Neural cell (in vitro differentiated cells): ENCODE results near the gene NCKAP5. TPM values are rescaled to one million over a fixed set of nuclear protein-coding genes. Genes with fewer than 3 reads are reported as not detected.

Source experiments
- H2AFZ ChIP-seq: fragments of 200-600, 300-800 bp; sonication (generic), shearing (Covaris generic); 2 replicates; pipeline ENCODE4 v1.6.0; 2014; ENCODE audit warnings: low read depth, mild to moderate bottlenecking, antibody characterized with exemption, low read length, moderate library complexity
- H3F3A ChIP-seq: fragments of 200-600 bp; shearing (Covaris generic); 2 replicates; pipeline ENCODE4 v1.6.1; 2016; ENCODE audit warnings: mild to moderate bottlenecking, moderate library complexity, mixed read lengths, antibody characterized with exemption, low read length; ENCODE audit not compliant: insufficient read depth, poor library complexity, severe bottlenecking
- H3K27ac ChIP-seq: fragments of 200-600, 300-800 bp; sonication (generic), shearing (Covaris generic); 2 replicates; pipeline ENCODE4 v1.5.1; 2014; ENCODE audit warnings: mild to moderate bottlenecking, low read length, moderate library complexity
- H3K27me3 ChIP-seq: fragments of 300-800, 200-600 bp; sonication (generic), shearing (Covaris generic); 2 replicates; pipeline ENCODE4 v1.6.0; 2014; ENCODE audit warnings: mild to moderate bottlenecking, low read depth, low read length, moderate library complexity; ENCODE audit not compliant: insufficient read depth
- H3K36me3 ChIP-seq: fragments of 300-800, 200-600 bp; sonication (generic), shearing (Covaris generic); 2 replicates; pipeline ENCODE4 v1.5.1; 2014; ENCODE audit warnings: mild to moderate bottlenecking, antibody characterized with exemption, low read length, moderate library complexity; ENCODE audit not compliant: insufficient read depth
- H3K4me2 ChIP-seq: fragments of 300-800, 200-600 bp; sonication (generic), shearing (Covaris generic); 2 replicates; pipeline ENCODE4 v1.6.0; 2014; ENCODE audit warnings: mild to moderate bottlenecking, low read length
- H3K4me3 ChIP-seq: fragments of 300-800, 200-600 bp; sonication (generic), shearing (Covaris generic); 2 replicates; pipeline ENCODE4 v1.5.1; 2014; ENCODE audit warnings: mild to moderate bottlenecking, low read length, moderate library complexity
- H3K79me2 ChIP-seq: fragments of 200-600 bp; shearing (Covaris generic); replicated peaks from 2 replicates; pipeline ENCODE4 v1.6.0; 2014; ENCODE audit warnings: mild to moderate bottlenecking, low read length, moderate library complexity; ENCODE audit not compliant: insufficient read depth
- H3K9ac ChIP-seq: fragments of 300-800, 200-600 bp; sonication (generic), shearing (Covaris generic); 2 replicates; pipeline ENCODE4 v1.6.1; 2016; ENCODE audit warnings: mild to moderate bottlenecking, low read length, mixed read lengths
- H3K9me2 ChIP-seq: fragments of 200-600 bp; shearing (Covaris generic); 2 replicates; pipeline ENCODE4 v1.6.1; 2016; ENCODE audit warnings: mild to moderate bottlenecking, low read length, mixed read lengths; ENCODE audit not compliant: insufficient read depth
- H3K9me3 ChIP-seq: fragments of 200-600, 300-800 bp; sonication (generic), shearing (Covaris generic); 2 replicates; pipeline ENCODE4 v1.6.1; 2016; ENCODE audit warnings: mild to moderate bottlenecking, mixed run types, low read length, moderate library complexity, mixed read lengths
- H4K20me1 ChIP-seq: fragments of 200-600 bp; shearing (Covaris generic); 2 replicates; pipeline ENCODE4 v1.6.1; 2016; ENCODE audit warnings: mild to moderate bottlenecking, mixed run types; ENCODE audit not compliant: insufficient read depth
- EP300 ChIP-seq: fragments of 450-650 bp; conservative IDR thresholded peaks from 2 replicates; pipeline ENCODE4 v1.6.1; 2014; ENCODE audit warnings: antibody characterized with exemption, mild to moderate bottlenecking, moderate library complexity; ENCODE audit not compliant: poor library complexity, severe bottlenecking
- EZH2 ChIP-seq: fragments of 200-600, 300-800 bp; shearing (Covaris generic), sonication (generic); IDR thresholded peaks from 2 replicates; pipeline ENCODE4 v1.6.1; 2014; ENCODE audit warnings: antibody characterized with exemption, low read length, borderline replicate concordance, mild to moderate bottlenecking; ENCODE audit not compliant: insufficient read depth, poor library complexity, severe bottlenecking
- MXI1 ChIP-seq: fragments of 450-650 bp; conservative IDR thresholded peaks from 2 replicates; pipeline ENCODE4 v1.6.1; 2014; ENCODE audit warnings: antibody characterized with exemption, mild to moderate bottlenecking; ENCODE audit not compliant: poor library complexity, severe bottlenecking
- POLR2AphosphoS5 ChIP-seq: IDR thresholded peaks from 2 replicates; pipeline ENCODE4 v1.6.1; 2012
- RAD21 ChIP-seq: fragments of 450-650 bp; conservative IDR thresholded peaks from 2 replicates; pipeline ENCODE4 v1.6.1; 2014; ENCODE audit warnings: antibody characterized with exemption, mild to moderate bottlenecking, moderate library complexity
- SMC3 ChIP-seq: fragments of 450-650 bp; conservative IDR thresholded peaks from 2 replicates; pipeline ENCODE4 v1.6.1; 2014; ENCODE audit warnings: antibody characterized with exemption, mild to moderate bottlenecking, moderate library complexity; ENCODE audit not compliant: poor library complexity
- TAF1 ChIP-seq: IDR thresholded peaks from 2 replicates; pipeline ENCODE4 v1.6.1; 2012; ENCODE audit warnings: low read depth
- polyA plus RNA-seq: library from polyadenylated mRNA; depleted of rRNA; stranded (reverse); fragments of >200 nt; gene quantifications from 2 replicates; pipeline ENCODE4 v1.2.3, GENCODE V29; 2014
- TF ChIP-seq, protein P1 (sequence below): IDR thresholded peaks from 2 replicates; pipeline ENCODE4 v1.6.1; 2012; ENCODE audit warnings: borderline replicate concordance
- TF ChIP-seq, protein P2 (sequence below): fragments of 450-650 bp; IDR thresholded peaks from 2 replicates; pipeline ENCODE4 v1.5.1; 2014; ENCODE audit warnings: antibody characterized with exemption, mild to moderate bottlenecking, moderate library complexity; ENCODE audit not compliant: poor library complexity, severe bottlenecking

Gene NCKAP5
- polyA plus RNA-seq, 1 donor from 2014 or later = 2.4 TPM

DNA sequence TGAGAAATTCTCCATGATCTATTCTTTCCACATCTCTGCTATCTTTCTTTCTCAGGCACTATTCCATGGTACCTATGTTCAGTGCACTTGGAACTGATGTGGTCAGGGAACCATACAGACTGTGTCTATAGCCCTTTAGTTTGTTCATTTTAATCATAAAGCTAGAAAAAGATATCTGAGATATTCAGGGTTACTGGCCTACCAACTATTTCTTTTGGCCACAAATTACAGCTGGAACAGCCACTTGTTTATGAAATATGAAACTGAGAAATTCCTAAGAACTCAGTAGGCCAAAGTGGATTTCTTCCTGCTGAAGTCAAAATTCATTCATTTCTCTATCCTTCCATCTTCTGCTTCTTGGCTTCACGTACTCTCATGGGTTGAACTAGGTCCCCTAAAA, 875.4 kb downstream of the NCKAP5 start:
- Histone ChIP-seq H3K9me2 (no peaks in the 10 kb centered on the region), H2AFZ (no peak overlapping the region), H3K9me3 (no peaks in the 10 kb centered on the region), H3K27me3 (no peaks in the 10 kb centered on the region), H4K20me1 (no peaks in the 10 kb centered on the region), H3K9ac (no peak overlapping the region), H3F3A (no peaks in the 10 kb centered on the region), H3K27ac (no peak overlapping the region), H3K4me2 (no peak overlapping the region), H3K36me3 (no peaks in the 10 kb centered on the region), H3K4me3 (no peak overlapping the region), H3K79me2 (no peaks in the 10 kb centered on the region)
- TF ChIP-seq EZH2 (no peak), MXI1 (no peak), TAF1 (no peak), SMC3 (no peak)

DNA sequence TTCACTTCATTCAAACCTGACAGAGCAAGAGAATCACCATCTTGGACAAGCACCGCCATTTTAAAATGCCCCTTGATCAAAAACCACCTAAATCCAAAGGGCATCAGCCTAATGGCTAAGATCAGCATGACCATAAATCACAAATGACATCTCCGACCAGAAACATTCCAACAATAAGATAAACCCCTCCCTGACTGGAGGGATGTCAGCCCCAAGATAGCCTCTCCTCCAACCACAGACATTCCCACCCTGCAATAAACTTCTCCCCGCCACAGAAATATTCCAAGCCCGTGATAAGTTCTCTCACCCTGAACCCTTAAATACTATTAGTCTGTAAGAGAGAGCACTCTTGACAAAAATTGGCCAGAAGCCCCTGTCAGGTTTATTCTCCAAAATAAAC, 876.7 kb downstream of the NCKAP5 start:
- Histone ChIP-seq H3K79me2 (no peaks in the 10 kb centered on the region), H3K27ac (no peak overlapping the region), H3F3A (no peaks in the 10 kb centered on the region), H4K20me1 (no peaks in the 10 kb centered on the region), H3K4me3 (no peak overlapping the region), H3K4me2 (no peak overlapping the region), H3K27me3 (no peaks in the 10 kb centered on the region), H2AFZ (no peak overlapping the region), H3K9me3 (no peaks in the 10 kb centered on the region), H3K36me3 (no peaks in the 10 kb centered on the region), H3K9me2 (no peaks in the 10 kb centered on the region), H3K9ac (no peak overlapping the region)
- TF ChIP-seq, protein P1, sequence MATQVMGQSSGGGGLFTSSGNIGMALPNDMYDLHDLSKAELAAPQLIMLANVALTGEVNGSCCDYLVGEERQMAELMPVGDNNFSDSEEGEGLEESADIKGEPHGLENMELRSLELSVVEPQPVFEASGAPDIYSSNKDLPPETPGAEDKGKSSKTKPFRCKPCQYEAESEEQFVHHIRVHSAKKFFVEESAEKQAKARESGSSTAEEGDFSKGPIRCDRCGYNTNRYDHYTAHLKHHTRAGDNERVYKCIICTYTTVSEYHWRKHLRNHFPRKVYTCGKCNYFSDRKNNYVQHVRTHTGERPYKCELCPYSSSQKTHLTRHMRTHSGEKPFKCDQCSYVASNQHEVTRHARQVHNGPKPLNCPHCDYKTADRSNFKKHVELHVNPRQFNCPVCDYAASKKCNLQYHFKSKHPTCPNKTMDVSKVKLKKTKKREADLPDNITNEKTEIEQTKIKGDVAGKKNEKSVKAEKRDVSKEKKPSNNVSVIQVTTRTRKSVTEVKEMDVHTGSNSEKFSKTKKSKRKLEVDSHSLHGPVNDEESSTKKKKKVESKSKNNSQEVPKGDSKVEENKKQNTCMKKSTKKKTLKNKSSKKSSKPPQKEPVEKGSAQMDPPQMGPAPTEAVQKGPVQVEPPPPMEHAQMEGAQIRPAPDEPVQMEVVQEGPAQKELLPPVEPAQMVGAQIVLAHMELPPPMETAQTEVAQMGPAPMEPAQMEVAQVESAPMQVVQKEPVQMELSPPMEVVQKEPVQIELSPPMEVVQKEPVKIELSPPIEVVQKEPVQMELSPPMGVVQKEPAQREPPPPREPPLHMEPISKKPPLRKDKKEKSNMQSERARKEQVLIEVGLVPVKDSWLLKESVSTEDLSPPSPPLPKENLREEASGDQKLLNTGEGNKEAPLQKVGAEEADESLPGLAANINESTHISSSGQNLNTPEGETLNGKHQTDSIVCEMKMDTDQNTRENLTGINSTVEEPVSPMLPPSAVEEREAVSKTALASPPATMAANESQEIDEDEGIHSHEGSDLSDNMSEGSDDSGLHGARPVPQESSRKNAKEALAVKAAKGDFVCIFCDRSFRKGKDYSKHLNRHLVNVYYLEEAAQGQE = no peak
- TF ChIP-seq EZH2 (no peak), POLR2AphosphoS5 (no peak), SMC3 (no peak), RAD21 (no peak), MXI1 (no peak), EP300 (no peak), TAF1 (no peak)
- TF ChIP-seq, protein P2, sequence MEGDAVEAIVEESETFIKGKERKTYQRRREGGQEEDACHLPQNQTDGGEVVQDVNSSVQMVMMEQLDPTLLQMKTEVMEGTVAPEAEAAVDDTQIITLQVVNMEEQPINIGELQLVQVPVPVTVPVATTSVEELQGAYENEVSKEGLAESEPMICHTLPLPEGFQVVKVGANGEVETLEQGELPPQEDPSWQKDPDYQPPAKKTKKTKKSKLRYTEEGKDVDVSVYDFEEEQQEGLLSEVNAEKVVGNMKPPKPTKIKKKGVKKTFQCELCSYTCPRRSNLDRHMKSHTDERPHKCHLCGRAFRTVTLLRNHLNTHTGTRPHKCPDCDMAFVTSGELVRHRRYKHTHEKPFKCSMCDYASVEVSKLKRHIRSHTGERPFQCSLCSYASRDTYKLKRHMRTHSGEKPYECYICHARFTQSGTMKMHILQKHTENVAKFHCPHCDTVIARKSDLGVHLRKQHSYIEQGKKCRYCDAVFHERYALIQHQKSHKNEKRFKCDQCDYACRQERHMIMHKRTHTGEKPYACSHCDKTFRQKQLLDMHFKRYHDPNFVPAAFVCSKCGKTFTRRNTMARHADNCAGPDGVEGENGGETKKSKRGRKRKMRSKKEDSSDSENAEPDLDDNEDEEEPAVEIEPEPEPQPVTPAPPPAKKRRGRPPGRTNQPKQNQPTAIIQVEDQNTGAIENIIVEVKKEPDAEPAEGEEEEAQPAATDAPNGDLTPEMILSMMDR = no peak
